CD4-positive, alpha-beta T cell treated with Interleukin-17A for 4 hours (primary cell): Measurements from ENCODE around the gene UBASH3B.

Experiments
- DNase-seq: peaks from one replicate; pipeline ENCODE4 v3.0.0-alpha.2; 2020; ENCODE audit warnings: mixed read lengths

The UBASH3B gene

GRCh38 chr11:122647736-122648275, 7.7 kb upstream of the UBASH3B start:
- DNase-seq = no peak

DNA sequence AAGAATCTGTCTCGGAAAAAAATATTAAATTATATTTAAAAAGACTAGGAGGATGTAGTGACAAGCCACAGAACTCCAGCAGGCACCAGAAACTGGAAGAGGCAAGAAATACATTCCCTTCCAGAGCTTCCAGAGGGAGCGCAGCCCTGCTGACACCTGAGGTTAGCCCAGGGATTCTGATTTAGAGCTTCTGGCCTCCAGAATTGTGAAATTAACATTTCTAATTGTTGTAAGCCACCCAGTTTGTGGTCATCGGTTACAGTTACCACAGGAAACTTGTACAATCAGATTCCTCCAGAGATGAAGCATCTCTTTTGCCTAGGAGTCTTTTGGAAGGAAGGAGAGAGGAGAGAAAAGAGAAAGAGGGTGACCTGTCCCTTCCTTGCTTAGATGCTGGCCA, 6.4 kb upstream of the UBASH3B start:
- no peak for DNase-seq

DNA sequence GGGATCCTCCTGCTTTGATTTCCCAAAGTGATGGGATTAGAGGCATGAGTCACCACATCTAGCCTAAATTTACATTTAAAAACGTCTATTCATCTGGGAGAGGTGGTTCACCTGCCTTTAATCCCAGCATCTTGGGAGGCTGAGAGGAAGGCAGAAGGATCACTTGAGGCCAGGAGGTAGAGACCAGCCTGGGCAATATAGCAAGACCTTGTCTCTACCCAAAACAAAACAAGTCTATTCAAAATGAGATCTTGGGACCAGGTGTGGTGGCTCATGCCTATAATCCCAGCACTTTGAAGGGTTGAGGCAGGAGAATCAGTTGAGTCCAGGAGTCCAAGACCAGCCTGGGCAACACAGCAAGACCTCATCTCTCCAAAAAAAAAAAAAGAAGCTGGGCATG, 4.9 kb upstream of the UBASH3B start:
- DNase-seq = no peak

DNA sequence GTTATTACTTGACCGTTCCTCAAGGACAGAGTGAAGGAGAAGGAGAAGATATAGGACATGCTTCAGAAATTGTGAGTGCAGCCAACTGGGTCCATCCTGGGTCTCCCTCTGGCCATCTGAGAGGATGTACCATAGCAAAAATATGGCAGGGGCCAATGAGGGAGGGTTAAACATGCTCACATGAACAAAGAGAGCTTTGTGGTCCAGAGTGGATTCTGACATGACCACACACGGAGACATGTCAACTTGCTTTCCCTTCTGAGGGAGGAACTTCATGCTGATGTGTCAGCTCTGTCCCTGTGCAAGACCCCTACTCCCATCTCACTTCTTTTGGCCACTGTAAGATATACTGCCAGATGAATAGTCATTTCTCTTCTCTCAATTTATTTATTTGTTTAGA, 3.0 kb upstream of the UBASH3B start:
- DNase-seq = no peak

DNA sequence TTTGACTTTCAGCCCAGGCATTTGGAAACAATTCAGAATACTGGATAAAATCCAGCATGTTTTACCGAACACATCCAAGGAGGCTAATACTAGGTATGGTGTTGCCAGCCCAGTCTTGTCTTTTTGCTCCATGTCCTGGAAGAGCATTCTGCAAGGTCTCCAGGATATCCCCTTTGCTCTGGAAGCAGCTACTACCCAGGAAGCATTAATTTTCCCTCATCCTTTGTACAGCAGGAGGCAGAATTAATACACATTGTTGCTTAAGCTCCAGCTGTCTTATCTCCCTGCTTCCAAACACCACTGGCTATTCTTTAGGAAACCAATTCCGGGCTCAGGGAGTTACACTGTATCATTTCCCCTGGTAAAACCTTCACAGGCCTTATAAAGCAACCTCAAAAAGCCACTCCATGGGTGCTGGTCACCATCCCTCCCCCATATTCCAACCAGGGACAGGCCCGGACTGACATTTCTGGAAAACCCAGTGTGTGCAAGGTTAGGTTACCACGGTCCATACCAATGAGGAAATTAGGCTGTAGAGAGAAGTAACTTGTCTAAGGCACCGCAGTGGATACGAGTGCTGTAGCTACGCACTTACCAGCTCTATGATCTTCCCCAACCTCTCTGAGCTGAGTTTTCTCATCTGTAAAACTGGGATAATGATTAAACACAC, 1.5 kb upstream of the UBASH3B start:
- no peak for DNase-seq

GRCh38 chr11:122656073-122656630, 630 bp downstream of the UBASH3B start:
- DNase-seq = peak; percentile 58

- peak; percentile 53 for DNase-seq
These were observed 1.1 kb downstream of the UBASH3B start for GRCh38 chr11:122656631-122657101.

DNA sequence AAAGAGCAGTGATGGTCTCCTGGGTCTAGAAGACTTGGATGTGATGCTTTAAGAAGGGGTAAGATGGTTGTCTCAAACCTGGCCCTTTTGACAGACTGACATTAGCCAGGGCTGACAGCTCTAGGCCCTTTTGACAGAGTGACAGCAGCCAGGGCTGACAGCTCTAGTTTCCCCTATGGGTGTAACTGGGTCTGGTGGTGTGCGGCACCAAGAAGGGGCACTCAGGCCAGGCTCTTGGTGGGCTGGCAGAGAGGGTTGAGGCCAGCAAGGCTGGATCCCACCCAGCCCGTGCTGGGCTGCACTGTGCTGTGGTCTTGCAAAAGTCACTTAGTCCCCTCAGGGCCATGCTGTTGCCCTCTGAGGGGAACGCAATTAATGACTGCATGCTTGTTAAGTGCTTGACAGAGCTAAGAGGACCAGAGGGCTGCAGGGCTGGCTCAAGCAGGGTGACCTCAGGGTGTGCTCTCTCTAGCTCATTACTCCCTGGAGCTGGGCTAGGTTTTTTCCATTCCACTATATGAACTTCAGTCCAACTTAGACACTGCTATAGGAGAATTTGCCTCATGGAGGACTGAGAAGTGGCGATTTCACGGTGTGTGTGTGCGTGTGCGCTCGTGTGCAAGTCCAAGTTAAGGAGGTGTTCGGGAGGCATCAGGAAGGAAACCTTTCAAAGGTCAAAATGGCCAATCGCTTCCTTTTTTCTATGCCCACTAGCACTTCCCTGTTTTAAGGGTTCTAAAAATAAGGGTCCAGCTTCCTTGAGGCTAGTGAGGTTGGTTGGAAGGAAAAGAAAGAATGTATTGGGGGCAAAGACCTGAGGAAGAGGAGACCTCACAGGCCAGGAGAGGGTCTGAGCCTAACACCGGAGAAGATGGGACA, 4.4 kb downstream of the UBASH3B start:
- no peak for DNase-seq

DNA sequence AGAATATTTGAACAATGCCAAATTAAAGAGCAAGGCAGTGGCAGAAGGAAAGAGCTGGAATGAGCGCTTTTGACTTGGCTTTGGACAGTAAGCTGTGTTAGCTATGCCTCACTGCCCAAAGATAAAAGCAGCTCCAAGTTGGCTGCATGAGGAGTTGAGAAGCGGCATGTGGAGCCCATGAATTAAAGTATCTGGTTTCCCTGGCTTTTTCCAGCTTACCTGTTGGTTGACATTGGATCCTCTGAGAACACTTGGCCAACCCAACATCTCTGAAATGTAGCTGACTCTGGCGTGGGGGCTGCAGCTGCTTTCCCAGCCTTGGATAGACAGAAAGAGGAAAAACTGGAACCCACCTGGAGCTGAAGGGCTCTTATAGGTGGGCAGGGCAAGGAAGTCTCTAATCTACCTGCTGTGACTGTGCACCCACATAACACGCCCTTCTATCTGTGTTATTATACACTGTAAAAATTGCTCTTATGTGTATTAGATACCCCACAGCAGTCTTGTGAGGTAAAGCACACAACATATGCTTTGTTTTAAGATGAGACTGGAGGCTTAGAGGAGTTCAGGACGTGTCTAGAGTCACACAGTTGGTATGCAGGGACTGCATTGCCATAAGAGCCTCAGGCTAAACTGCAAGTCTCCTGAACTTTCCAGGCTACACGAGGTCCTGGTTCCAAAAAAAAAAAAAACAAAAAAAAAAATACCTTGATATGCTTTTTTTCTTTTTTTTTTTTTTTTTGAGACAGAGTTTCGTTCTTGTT, 5.8 kb downstream of the UBASH3B start:
- no peak for DNase-seq

- no peak for DNase-seq
These were observed 7.7 kb downstream of the UBASH3B start for GRCh38 chr11:122663056-122663740.

DNA sequence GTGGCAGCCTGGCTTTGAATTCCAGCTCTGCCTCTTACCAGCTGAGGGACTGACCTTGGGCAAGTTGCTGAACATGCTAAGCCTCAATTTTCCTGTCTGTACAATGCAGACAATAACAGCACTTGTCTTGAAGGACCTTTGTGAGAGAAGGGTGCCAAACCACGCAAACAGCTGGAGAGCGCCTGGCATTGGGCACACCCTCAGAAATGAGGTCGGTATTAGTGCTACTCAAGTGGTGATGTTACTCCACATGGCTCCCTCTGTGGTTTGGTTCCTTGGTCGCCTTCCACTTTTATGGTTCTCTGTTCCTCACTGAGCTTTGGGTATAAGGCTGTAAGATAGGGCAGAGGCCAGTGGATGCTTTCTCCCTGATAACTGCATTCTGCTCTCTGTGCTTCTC, 8.2 kb downstream of the UBASH3B start:
- DNase-seq = no peak

- no peak for DNase-seq
These were observed 8.7 kb downstream of the UBASH3B start for GRCh38 chr11:122664188-122664587.

- no peak for DNase-seq
These were observed 10.3 kb downstream of the UBASH3B start for GRCh38 chr11:122665861-122666260.

- DNase-seq = no peak
These were observed 11.2 kb downstream of the UBASH3B start for GRCh38 chr11:122666743-122667142.

- no peak for DNase-seq
These were observed 13.1 kb downstream of the UBASH3B start for GRCh38 chr11:122668562-122669090.

DNA sequence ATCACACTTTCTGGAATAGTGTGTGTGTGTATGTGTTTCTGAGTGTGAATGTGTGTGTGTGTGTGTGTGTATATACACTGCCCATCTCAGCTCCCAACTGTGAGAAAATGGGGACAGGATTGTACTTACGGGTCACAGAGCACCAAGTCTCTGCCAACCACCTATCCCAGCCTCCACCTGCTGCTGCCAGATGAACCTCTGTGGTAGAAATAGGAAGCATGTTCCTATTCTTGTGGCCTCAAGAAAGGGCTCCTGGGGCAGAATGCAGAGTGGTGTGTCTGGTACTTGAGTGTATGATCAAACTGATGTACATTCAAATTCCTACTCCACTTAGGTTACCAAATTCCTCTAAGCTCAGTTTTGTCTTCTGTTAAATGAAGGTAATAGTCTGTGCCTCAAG, 14.6 kb downstream of the UBASH3B start:
- DNase-seq = no peak

GRCh38 chr11:122671400-122671891, 15.9 kb downstream of the UBASH3B start:
- DNase-seq = no peak

DNA sequence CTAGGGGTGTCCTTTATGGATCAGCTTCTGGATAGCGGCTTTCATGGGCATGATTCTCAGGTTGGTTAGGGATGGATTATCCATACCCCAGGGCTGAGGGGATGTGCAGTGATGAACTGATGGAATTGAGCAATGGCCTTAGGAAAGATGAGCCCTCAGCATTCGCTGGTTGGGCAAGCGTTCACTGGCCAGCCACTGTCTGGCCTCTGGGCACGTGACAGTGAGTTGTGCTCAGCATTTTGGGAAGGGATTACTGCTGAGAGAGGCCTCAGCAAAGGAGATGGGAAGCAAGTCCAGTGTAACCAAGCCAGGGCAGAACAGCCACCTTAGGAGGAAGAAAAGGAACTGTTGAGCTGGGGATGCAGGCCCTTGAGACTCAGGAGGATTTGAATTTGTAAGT, 17.4 kb downstream of the UBASH3B start:
- no peak for DNase-seq

DNA sequence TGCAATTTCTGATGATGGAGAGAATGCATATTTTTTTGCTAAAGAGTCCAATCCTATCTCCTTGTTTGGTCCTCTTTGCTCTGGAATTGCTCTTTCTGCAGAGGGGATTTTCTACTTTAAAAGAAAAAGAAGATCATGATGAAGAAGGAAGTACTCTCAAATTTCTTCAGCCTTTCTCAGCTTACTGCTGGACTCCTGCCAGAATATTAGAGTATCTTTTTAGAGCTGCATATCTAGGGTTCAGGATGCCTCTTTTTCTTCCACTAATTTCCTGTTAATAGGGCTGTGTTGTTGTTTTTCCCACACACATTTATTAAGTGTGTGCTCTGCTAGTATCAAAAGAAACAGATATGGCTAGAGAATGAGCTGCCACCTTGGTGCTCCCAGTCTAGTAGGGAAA, 18.2 kb downstream of the UBASH3B start:
- no peak for DNase-seq

- DNase-seq = peak; percentile 55
These were observed 21.1 kb downstream of the UBASH3B start for GRCh38 chr11:122676638-122677037.

- no peak for DNase-seq
These were observed 21.7 kb downstream of the UBASH3B start for GRCh38 chr11:122677256-122677655.

- DNase-seq = no peak
These were observed 22.9 kb downstream of the UBASH3B start for GRCh38 chr11:122678406-122678805.
